Peyer's patch (tissue), 4 donors: ENCODE measurements around the gene ATP9A. TPM values are rescaled to one million over a fixed set of nuclear protein-coding genes. Genes with fewer than 3 reads are reported as not detected.
"Not testable (repeated sequence)": the region's sequence is repeated elsewhere in the genome, so short reads cannot be mapped to it uniquely, and the experiment has no call there.

ENCODE experiments used
- DNase-seq, 3 donors: peaks; one replicate each; pipeline ENCODE4 v3.0.0-alpha.2; 2017 to 2019
- H3K27ac ChIP-seq, 4 donors: fragments of 200-600 bp; sonication (generic); one replicate each; pipeline ENCODE4 v1.5.1; 2016 to 2019
- H3K27me3 ChIP-seq, 2 donors: fragments of 200-600 bp; sonication (generic); one replicate each; pipeline ENCODE4 v1.5.1; 2019
- H3K36me3 ChIP-seq, 3 donors: fragments of 200-600 bp; sonication (generic); one replicate each; pipeline ENCODE4 v1.5.1; 2016 to 2019
- H3K4me1 ChIP-seq, 4 donors: fragments of 200-600 bp; sonication (generic); one replicate each; pipeline ENCODE4 v1.5.1; 2016 to 2019
- H3K4me3 ChIP-seq, 4 donors: fragments of 200-600 bp; sonication (generic); 1 replicate in 3 of 4; 2 replicates in 1 of 4; pipeline ENCODE4 v1.5.1; 2016 to 2019; ENCODE audit warnings: mild to moderate bottlenecking in 1 of 4
- H3K9me3 ChIP-seq, 4 donors: fragments of 200-600 bp; sonication (generic); one replicate each; pipeline ENCODE4 v1.5.1; 2016 to 2019; ENCODE audit warnings: mild to moderate bottlenecking in 1 of 4
- POLR2A ChIP-seq, 2 donors: fragments of 450-650 bp; IDR thresholded peaks; one replicate each; pipeline ENCODE4 v1.5.1; 2017; ENCODE audit warnings: antibody characterized with exemption in 2 of 2, mild to moderate bottlenecking in 2 of 2, moderate library complexity in 2 of 2
- total RNA-seq, 4 donors: library from RNA; depleted of rRNA; stranded (reverse); fragments of >200 nt; gene quantifications; one replicate each; pipeline ENCODE4 v1.1.0, GENCODE V29; 2016
- TF ChIP-seq, protein P1 (sequence below), 6 experiments: fragments of 450-650 bp in 4 of 6; fragments of 200-600 bp in 2 of 6; sonication (generic) in 1 of 6; IDR thresholded peaks; one replicate each; pipeline ENCODE4 v1.5.1; 2017 to 2019; ENCODE audit warnings: antibody characterized with exemption in 6 of 6, mild to moderate bottlenecking in 3 of 6, moderate library complexity in 1 of 6

The ATP9A gene
- total RNA-seq, 4 donors from 2014 or later = 27.2 to 73.1 (median 48.7) TPM

DNA sequence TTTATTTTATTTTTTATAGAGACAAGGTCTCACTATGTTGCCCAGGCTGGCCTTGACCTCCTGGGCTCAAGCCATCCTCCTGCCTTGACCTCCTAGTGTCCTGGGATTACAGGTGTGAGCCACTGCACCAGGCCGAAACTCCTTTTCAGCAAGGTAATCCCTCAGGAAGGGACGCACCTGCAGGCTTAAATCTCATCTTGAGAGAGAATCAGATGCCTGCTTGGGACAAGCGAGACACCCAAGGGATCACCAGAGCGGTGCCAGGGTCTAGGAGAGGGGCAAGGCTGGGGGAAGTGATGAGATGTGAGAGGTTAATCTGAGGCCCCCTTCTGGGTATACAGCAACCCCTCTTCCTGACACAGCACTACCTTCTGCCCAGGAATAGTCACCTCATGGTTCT, 4.0 kb upstream of the ATP9A start:
- Histone ChIP-seq H3K27me3 (no peaks in the 10 kb centered on the region), H3K36me3 (no peaks in the 10 kb centered on the region)

GRCh38 chr20:51769976-51770615, 1.9 kb upstream of the ATP9A start:
- Histone ChIP-seq H3K9me3 (no peaks in the 10 kb centered on the region), H3K27ac (no peak overlapping the region), H3K27me3 (no peaks in the 10 kb centered on the region), H3K4me3 (no peak overlapping the region), H3K4me1 (peaks cover 0 to 8% (median 2%) of the 10 kb centered on the region in 4 donors), H3K36me3 (no peaks in the 10 kb centered on the region)
- no peak for DNase-seq
- TF ChIP-seq, protein P1, sequence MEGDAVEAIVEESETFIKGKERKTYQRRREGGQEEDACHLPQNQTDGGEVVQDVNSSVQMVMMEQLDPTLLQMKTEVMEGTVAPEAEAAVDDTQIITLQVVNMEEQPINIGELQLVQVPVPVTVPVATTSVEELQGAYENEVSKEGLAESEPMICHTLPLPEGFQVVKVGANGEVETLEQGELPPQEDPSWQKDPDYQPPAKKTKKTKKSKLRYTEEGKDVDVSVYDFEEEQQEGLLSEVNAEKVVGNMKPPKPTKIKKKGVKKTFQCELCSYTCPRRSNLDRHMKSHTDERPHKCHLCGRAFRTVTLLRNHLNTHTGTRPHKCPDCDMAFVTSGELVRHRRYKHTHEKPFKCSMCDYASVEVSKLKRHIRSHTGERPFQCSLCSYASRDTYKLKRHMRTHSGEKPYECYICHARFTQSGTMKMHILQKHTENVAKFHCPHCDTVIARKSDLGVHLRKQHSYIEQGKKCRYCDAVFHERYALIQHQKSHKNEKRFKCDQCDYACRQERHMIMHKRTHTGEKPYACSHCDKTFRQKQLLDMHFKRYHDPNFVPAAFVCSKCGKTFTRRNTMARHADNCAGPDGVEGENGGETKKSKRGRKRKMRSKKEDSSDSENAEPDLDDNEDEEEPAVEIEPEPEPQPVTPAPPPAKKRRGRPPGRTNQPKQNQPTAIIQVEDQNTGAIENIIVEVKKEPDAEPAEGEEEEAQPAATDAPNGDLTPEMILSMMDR (IDR thresholded peaks at IDR 0.05) = no peak
- TF ChIP-seq POLR2A (IDR thresholded peaks at IDR 0.05) = no peak

More for the DNA sequence above, 4.0 kb upstream of the ATP9A start:
- Histone ChIP-seq H3K27ac (no peak overlapping the region), H3K4me3 (no peak overlapping the region), H3K9me3 (no peaks in the 10 kb centered on the region), H3K4me1 (peaks cover 0 to 5% (median 2%) of the 10 kb centered on the region in 4 donors)
- TF ChIP-seq, protein P1 (IDR thresholded peaks at IDR 0.05) = no peak
- no peak for TF ChIP-seq POLR2A (IDR thresholded peaks at IDR 0.05)
- DNase-seq = no peak

GRCh38 chr20:51768759-51769517, 748 bp upstream of the ATP9A start:
- DNase-seq = no peak
- TF ChIP-seq, protein P1 (IDR thresholded peaks at IDR 0.05) = peak in 1 of 6 experiments; percentile 26
- no peak for TF ChIP-seq POLR2A (IDR thresholded peaks at IDR 0.05)
- Histone ChIP-seq H3K4me3 (peak overlapping the region in 1 of 4 donors; percentile 25), H3K4me1 (peaks cover 0 to 8% (median 2%) of the 10 kb centered on the region in 4 donors), H3K9me3 (no peaks in the 10 kb centered on the region), H3K27ac (no peak overlapping the region), H3K36me3 (no peaks in the 10 kb centered on the region), H3K27me3 (no peaks in the 10 kb centered on the region)

DNA sequence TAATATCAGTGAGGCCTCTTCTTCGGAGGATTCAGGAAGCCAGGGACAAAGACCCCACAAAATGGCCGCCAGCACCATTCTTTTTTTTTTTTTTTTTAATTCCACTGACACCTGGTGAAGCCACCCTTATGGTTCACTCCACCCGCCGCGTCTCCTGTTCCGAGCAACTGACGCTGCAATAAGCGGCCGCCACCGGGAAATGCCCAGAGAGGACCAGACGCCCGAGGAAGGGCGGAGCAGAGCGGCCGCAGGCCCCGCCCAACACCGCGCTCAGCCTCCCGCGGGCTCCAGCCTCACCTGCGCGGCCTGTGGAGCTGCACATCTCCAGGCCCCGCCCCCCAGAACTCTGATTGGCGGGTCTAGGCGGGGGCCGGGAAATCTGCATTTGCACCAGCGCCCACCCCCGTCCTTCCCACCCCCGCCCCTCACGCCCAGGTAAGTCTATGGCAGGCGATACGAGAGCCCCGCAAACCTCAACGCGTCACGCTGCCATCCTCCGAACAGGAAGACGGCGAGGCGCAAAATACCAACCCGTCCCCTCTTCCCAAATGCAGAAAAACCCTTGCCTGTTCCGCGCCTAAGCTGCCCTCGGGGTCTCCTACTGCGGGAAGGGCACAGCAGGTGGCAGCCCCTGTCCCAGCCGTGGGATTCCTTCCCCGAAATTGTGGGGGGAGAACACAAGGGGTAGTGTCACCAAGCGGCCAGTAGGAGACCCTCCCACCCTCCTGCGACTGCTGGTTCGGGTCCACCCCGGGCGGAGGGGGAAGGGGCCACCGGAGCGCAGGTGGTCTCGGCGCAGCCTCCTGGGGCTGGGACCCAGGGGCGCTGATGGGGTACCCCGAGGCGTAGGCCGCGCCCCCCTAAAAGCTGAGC, 960 bp downstream of the ATP9A start:
- peak; percentile 58 to 77 for TF ChIP-seq POLR2A (IDR thresholded peaks at IDR 0.05)
- TF ChIP-seq, protein P1 (IDR thresholded peaks at IDR 0.05) = peak in 4 of 6 experiments; percentile 13 to 53 (median 44)
- Histone ChIP-seq H3K9me3 (no peaks in the 10 kb centered on the region), H3K4me1 (peaks cover 0 to 8% (median 2%) of the 10 kb centered on the region in 4 donors), H3K4me3 (peak overlapping the region; percentile 48 to 99 (median 69)), H3K36me3 (no peaks in the 10 kb centered on the region), H3K27ac (peak overlapping the region; percentile 38 to 90 (median 74)), H3K27me3 (no peaks in the 10 kb centered on the region)
- peak; percentile 51 to 95 (median 92) for DNase-seq

DNA sequence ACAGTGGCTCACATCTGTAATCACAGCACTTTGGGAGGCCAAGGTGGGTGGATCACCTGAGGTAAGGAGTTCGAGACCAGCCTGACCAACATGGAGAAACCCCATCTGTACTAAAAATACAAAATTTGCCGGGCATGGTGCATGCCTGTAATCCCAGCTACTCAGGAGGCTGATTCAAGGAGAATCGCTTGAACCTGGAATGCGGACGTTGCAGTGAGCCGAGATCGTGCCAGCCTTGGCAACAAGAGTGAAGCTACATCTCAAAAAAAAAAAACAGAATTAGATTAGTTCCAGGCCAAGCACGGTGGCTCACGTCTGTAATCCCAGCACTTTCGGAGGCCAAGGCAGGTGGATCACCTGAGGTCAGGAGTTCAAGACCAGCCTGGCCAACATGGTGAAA, 2.8 kb downstream of the ATP9A start:
- DNase-seq, H3K27ac ChIP-seq, H3K9me3 ChIP-seq, H3K4me1 ChIP-seq, H3K4me3 ChIP-seq, H3K36me3 ChIP-seq, H3K27me3 ChIP-seq: not testable (repeated sequence)
